LNCAP (cell line): ENCODE results near the gene SLC23A1.

Experiments used
- TF ChIP-seq, protein P1 (sequence below): fragments of 450-650 bp; IDR thresholded peaks from 2 replicates; pipeline ENCODE4 v1.5.1; 2017; ENCODE audit warnings: mild to moderate bottlenecking

Gene SLC23A1

DNA sequence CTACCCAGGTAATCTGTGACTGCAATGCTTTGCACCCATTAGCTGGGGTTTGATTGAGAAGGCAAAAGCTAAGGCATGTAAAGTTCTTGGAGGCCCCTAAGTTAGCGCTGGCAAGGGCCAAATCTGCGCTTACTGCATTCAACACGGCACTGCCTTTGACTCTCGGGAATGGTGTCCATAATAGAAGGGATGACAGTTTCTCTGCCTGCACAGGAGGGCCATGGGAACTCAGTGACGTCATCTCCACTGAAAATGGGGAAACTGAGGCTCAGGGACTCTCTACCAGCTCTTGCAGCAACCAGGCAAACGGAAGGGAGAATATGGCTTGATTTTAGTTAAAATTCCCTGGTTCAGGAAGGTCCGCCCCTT is 20.3 kb upstream of the SLC23A1 start:
- TF ChIP-seq, protein P1, sequence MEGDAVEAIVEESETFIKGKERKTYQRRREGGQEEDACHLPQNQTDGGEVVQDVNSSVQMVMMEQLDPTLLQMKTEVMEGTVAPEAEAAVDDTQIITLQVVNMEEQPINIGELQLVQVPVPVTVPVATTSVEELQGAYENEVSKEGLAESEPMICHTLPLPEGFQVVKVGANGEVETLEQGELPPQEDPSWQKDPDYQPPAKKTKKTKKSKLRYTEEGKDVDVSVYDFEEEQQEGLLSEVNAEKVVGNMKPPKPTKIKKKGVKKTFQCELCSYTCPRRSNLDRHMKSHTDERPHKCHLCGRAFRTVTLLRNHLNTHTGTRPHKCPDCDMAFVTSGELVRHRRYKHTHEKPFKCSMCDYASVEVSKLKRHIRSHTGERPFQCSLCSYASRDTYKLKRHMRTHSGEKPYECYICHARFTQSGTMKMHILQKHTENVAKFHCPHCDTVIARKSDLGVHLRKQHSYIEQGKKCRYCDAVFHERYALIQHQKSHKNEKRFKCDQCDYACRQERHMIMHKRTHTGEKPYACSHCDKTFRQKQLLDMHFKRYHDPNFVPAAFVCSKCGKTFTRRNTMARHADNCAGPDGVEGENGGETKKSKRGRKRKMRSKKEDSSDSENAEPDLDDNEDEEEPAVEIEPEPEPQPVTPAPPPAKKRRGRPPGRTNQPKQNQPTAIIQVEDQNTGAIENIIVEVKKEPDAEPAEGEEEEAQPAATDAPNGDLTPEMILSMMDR, result no peak

DNA sequence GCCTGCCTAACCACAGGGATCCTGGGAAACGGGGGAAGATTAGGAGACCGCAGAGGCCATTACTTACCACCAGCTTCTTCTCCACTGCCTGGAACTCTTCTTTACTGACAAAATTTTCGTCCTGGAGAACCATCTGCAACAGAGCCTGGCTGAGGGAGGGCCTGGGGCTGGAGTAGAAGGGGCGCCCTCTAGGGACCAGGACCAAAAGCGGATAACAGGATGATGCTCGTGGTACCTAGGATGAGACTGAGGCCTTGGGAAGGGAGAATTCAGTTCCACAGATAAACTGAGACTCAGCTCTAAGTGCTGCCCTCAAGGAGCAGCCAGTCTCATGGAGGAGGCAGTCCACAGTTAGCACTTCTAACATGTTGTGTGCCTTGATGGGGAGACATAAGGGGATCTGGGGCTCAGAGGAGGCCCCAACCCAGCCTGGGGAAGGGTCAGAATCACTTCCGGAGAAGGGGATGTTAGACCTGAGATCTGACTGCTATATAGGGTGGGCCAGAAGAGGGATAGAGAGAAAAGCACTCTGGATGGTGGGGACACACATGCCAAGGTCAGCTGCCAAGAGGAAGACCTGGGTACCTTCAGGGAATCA is 19.6 kb upstream of the SLC23A1 start:
- TF ChIP-seq, protein P1, result peak; percentile 53

DNA sequence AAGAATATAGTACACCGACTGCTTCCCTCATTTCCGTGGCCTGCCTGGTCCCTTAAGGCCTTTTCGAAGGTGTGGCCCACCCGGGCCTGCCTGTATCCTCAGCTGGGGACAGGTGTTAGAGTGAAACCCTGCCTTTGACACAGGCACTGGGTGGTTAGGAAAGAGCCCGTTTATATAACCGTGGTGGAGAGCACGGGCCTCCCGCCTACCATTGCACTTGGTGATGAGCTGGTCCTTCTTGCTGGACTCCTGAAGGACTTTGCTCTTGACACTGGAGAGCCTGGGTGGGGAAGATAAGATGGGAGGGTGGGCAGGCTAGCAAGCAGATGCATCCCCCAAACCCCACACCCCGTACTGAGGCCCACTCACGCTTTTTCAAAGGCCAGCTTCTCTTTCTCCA is 18.4 kb upstream of the SLC23A1 start:
- TF ChIP-seq, protein P1, result no peak

DNA sequence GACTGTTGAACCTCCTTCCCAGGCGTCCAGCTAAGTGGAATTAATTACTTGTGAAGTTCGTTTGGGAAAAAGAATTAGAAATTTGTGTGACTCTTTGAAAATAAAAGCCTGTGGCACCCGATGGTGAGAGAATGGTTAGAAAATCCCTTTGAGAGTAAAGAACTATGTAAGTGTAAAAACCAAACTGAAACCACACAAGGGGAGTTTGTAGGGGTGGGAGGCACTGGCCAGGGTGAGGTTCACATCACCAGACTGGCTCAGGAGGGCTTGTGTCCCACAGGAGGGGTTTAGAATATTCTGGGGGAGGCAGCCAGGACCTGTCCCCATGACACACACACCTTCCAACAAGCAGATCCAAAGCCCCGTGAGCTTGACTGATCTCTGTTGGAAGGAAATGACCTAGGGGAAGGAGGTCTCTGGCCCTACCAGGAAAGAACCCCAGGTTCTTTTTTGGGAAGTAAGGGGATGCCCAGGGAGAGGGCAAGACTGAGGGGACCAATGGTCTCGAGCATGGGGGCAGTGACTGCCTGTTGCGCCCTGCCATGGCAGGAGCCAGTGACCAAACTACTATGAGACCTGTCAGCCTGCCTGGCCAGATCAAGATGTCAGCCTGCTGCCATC is 16.5 kb upstream of the SLC23A1 start:
- TF ChIP-seq, protein P1, result no peak

DNA sequence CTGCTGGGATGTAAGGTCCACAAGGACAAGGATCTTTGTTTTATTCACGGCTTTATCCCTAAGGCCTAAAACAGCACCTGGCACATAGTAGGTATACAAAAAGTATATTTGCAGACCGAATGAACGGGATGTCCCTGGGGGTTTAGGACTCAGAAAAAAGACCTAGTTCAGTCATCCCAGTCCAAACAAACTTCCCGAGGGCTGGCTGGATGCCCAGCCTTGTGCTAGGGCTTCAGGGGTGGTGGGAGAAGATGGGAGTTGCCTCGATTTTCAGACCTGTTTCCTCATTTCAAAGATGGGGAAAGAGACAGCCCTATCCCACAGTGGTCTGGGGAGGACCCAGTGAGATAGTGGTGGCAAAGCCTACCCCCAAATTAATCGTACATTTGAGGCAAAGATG is 14.8 kb upstream of the SLC23A1 start:
- TF ChIP-seq, protein P1, result no peak

DNA sequence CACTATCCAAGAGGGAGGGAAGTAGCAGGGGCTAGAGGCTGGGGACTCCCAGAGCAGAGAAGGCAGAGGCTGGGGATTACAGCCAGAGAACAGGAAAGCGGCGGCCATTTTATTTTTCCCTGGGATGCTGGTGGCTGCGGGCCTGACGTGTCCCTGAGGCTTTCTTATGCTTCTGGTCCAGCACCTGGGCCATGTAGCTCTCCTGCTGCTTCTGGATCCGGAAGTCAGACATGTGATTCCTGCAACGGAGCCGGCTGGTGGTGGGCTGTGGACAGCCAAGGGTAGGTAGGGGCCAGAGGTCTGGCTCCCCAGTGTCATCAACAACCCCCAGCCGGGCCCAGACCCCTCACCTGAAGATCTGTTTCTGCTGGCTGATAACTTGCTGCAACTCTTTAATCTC is 13.6 kb upstream of the SLC23A1 start:
- TF ChIP-seq, protein P1, result no peak

DNA sequence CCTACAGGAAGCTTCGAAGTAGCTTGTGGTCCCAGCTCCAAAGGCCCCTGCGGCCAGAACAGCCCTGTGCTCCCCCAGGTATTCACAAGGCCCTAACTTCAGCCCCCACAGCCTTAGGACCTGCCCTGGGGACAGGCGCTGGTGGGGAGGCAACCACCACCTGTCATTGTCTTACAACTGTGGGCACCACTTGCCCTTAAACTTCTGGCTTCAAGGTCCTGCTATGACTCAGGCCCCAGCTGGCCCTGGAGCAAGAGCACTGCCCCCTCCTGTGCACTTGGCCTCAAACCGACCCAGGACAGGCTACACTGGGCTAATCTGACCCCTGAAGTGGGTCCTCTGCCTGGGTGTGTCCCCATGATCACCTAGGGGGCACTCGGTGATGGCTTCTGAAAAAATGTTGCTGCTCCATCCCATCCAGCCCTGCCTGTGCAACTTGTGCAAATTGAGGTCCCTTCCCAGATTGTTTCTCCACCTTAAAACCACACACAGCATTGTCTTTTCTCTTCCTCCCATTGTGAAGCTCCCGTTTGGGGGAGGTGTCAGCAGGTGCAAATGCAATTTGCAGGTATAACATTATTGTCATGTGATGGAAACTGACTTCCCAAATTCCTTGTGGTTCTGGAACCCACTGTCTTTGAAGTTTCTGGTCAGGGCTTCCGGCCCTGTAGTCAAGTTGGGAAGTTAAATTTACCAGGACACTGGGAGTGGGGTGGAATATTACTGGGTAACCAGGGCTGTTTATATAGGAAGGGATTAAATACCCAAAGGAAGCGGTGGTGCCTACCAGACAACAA is 12.9 kb upstream of the SLC23A1 start:
- TF ChIP-seq, protein P1, result no peak
